Activated CD8-positive, alpha-beta memory T cell treated with anti-CD3 and anti-CD28 coated beads, Interleukin-2, amount 50 U/mL, for 24 hours (primary cell): ENCODE results near the gene KLHL22.
"Not testable (repeated sequence)": the region's sequence is repeated elsewhere in the genome, so short reads cannot be mapped to it uniquely, and the experiment has no call there.

Source experiments
- DNase-seq: peaks from one replicate; pipeline ENCODE4 v3.0.0-alpha.2; 2020; ENCODE audit errors: extremely low read depth

KLHL22 gene

GRCh38 chr22:20523086-20523983 lies 27.7 kb upstream of the KLHL22 start:
- DNase-seq: no peak

- no peak for DNase-seq
Observed at GRCh38 chr22:20522134-20523004, 26.8 kb upstream of the KLHL22 start.

- DNase-seq: no peak
Observed at GRCh38 chr22:20520093-20520511, 24.5 kb upstream of the KLHL22 start.

DNA sequence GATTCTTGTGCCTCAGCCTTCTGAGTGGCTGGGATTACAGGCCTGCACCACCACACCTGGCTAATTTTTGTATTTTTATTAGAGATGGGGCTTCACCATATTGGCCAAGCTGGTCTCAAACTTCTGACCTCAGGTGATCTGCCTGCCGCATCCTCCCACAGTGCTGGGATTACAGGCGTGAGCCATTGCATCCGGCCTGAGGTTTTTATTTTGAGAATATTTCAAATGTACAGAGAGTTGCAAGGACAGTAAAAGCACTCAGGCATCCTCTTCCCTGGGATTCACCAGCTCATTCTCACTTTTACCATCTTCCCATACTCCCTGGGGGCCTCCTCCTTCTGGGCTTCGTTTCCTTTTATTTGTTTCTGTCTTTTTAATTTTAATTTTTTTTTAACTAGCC lies 24.0 kb upstream of the KLHL22 start:
- DNase-seq: no peak

DNA sequence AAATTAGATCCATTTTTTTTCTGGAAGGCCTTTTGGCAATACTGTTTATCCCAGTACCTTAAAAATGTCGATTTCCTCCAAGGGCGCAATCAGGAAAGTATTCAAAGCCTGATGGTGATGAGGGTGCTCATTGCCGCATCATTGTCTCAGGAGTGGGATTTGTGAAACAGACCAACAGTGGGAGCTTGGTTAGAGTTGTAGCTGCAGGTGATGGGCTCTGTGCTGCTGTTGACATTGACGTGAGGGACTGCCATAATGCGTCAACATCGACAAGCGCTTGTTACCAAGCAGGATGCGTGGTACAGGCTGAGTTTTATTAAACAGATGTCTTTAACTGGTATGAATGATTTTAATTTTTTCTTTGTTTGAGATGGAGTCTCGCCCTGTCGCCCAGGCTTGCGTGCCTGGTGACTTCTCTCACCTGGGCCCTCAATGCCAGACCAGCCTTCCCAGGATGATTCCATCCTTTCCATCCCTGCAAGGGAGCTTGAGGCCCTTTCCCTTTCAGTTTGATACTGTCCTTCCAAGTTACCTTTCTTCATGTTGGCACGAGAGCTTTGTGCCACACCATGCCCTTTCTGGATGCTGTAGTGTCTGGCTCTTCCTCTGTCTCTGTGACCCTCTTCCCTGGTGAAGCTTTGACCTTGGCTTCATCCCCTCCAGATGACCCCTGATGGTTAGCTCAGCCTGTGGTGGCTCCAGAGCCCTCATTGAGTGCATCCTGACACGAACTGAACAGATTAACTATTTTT lies 22.4 kb upstream of the KLHL22 start:
- no peak for DNase-seq

GRCh38 chr22:20517422-20517821 lies 21.8 kb upstream of the KLHL22 start:
- no peak for DNase-seq

DNA sequence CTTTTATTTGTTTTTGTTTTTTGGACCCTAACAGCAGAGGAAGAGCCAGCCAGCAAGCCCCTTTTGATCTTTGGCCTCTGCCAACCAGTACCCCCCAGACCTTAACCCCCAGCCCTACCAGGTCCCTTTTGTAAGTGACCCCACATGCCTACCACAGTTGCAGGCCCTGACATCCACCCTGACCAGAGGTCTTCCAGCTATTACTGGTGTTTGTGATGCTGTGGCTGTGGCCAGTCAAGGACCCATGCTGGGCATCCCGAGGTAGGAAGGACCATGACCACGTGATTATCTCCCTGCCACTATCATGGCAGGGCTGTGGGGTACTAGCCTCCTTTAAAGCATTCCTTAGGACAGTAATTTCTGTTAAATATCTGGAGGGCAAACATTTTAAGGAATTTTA lies 20.8 kb upstream of the KLHL22 start:
- DNase-seq: no peak

DNA sequence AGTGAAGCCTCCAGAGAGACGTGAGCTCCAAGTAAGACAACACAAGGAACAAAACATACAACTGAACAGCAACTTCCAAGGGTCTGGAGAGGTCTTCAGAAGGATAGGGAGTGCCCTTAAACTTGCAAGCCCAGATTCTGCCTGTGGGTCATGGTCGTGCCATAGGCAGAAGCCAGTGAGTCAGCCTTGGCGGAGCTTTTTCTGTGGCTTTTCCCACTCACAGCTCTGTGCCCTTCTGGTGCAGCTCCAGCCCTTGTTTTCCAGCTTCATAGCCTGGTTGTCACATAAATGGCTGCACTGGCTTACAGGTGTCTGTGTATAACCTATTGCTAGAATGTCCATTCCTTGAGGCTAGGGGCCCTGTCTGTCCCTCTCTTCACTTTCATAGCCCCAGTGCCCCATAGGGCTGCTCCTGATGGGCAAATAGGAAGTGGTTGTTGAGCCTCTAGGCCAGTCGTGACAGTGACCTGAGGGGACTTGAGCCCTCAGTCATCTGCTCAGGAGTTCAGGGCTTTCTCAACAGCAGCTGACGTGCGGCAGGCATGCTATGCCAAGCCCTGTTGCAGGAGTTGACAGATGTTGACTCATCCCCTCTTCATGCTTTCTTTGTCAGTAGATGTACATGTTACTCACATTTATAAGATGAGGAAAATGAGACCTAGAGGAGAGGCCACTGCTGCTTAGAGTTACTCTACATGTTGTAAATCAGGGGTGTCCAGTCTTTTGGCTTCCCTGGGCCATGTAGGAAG lies 19.2 kb upstream of the KLHL22 start:
- DNase-seq: no peak

- no peak for DNase-seq
Observed at GRCh38 chr22:20511578-20512229, 16.1 kb upstream of the KLHL22 start.

DNA sequence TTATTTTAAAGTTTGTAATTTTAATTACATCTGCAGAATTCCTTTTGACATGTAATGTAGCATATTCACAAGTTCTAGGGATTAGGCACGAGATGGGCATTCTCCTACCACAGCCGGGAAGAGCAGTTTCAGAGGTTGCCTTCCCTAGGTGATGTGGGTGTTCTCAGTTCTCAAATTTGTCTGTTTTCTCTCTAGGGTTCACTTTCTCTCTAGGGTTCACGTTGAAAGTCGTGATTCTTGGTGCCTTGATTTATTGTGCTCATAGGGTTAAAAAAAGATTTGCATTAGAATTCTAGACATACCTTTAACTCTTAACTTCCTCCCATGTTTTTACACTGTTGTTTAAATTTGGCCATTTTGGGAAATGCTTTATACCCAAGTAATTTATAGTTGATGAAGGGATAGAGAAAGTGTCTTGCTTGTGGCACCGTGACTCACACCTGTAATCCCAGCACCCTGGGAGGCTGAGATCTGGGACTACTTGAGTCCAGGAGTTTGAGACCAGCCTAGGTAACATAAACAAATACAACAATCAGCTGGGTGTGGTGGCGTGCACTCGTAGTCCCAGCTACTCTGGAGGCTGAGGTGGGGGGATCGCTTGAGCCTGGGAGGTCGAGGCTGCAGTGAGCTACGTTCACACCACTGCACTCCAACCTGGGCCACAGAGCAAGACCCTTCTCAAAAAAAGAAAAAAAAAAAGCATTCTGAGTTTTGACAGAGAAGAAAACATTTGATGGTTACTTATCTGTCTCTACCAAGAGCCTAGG lies 15.4 kb upstream of the KLHL22 start:
- no peak for DNase-seq

- no peak for DNase-seq
Observed at GRCh38 chr22:20509344-20510047, 13.9 kb upstream of the KLHL22 start.

DNA sequence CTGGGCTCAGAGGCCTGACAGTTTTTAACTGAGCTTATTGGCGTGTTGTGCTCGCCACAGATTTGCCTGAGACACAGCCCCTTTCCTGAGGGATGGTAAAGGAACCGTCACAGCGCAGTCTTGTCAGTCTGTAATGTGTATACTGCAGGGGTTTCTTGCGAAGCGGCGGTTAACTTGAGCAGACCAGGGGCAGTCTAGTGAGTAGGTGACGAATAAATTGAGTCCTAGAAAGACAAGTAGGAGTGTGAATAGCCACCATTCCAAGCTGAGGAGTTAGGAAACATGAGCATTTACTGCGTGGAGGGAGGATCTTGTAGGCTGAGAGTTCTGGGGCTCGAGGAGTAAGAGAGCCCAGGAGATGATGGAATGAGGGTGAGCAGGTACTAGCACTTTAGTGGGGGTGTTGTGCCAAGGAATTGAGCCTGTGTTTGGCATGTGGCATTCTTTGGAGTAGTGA lies 13.2 kb upstream of the KLHL22 start:
- no peak for DNase-seq

DNA sequence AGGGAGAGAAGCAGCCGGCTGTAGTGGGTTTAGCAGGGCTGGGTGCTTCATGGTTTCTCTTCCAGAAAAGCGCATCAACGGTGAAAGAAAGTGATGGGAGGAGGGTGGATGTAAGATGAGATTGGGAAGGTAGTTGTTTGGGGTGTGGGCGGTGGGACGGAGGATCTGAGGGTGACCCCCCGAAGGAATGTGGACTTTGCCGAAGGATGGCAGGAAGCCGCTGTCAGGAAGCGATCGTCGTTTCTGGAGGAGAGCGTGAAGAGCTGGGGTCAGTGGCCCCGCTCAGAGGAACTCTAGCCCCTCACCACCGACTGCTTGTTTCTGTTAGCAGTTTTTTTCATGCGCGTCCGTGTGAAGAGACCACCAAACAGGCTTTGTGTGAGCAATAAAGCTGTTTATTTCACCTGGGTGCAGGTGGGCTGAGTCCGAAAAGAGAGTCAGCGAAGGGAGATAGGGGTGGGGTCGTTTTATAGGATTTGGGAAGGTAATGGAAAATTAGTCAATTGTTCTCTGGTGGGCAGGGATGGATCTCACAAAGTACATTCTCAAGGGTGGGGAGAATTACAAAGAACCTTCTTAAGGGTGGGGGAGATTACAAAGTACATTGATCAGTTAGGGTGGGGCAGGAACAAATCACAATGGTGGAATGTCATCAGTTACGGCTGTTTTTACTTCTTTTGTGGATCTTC lies 12.6 kb upstream of the KLHL22 start:
- not testable (repeated sequence) for DNase-seq

GRCh38 chr22:20507253-20508066 lies 11.9 kb upstream of the KLHL22 start, which contains the start of gene MED15:
Gene MED15 (plus strand): TSS chr22:20507610. CDS start chr22:20507679, 69 bp downstream.
- DNase-seq: peak; percentile 66

- DNase-seq: no peak
Observed at GRCh38 chr22:20506543-20507252, 11.1 kb upstream of the KLHL22 start.

- DNase-seq: not testable (repeated sequence)
Observed at GRCh38 chr22:20504293-20504922, 8.8 kb upstream of the KLHL22 start.
